HG03039 (cell line): ENCODE results near the gene ZNF438.

Experiments
- ATAC-seq: cut with Tn5 transposase; IDR thresholded peaks from one replicate; pipeline ENCODE4 v1.9.1; 2021; ENCODE audit warnings: mild to moderate bottlenecking, moderate library complexity; ENCODE audit not compliant: unreplicated experiment

ZNF438 gene

GRCh38 chr10:30832001-30832748 is 199.5 kb downstream of the ZNF438 start:
- no peak for ATAC-seq

GRCh38 chr10:30831426-30831825 is 200.2 kb downstream of the ZNF438 start:
- no peak for ATAC-seq

GRCh38 chr10:30830315-30831230 is 201.1 kb downstream of the ZNF438 start:
- ATAC-seq = no peak

- ATAC-seq = no peak
Observed at GRCh38 chr10:30829901-30830300, 201.8 kb downstream of the ZNF438 start.

- ATAC-seq = no peak
Observed at GRCh38 chr10:30828680-30829079, 203.0 kb downstream of the ZNF438 start.

GRCh38 chr10:30828164-30828563 is 203.5 kb downstream of the ZNF438 start:
- no peak for ATAC-seq

GRCh38 chr10:30827531-30828120 is 204.0 kb downstream of the ZNF438 start:
- ATAC-seq = no peak

GRCh38 chr10:30826679-30827078 is 205.0 kb downstream of the ZNF438 start:
- ATAC-seq = no peak

GRCh38 chr10:30825495-30825894 is 206.2 kb downstream of the ZNF438 start:
- ATAC-seq = no peak

- no peak for ATAC-seq
Observed at GRCh38 chr10:30825022-30825421, 206.6 kb downstream of the ZNF438 start.

- ATAC-seq = no peak
Observed at GRCh38 chr10:30823651-30824050, 208.0 kb downstream of the ZNF438 start.

GRCh38 chr10:30822693-30823465 is 208.8 kb downstream of the ZNF438 start:
- ATAC-seq = no peak

- ATAC-seq = no peak
Observed at GRCh38 chr10:30821994-30822692, 209.5 kb downstream of the ZNF438 start.

GRCh38 chr10:30821261-30821993 is 210.2 kb downstream of the ZNF438 start:
- ATAC-seq = no peak

- no peak for ATAC-seq
Observed at GRCh38 chr10:30820261-30820991, 211.2 kb downstream of the ZNF438 start.

- ATAC-seq = no peak
Observed at GRCh38 chr10:30819341-30820181, 212.1 kb downstream of the ZNF438 start.

- no peak for ATAC-seq
Observed at GRCh38 chr10:30818854-30819253, 212.8 kb downstream of the ZNF438 start.
